ENCODE measurements around the gene BMPR1A. TPM values are rescaled to one million over a fixed set of nuclear protein-coding genes. Genes with fewer than 3 reads are reported as not detected.
A peak's percentile ranks its signal among the peaks of the same experiment; 100 is the strongest.

The BMPR1A gene
- total and polyA plus RNA-seq, 9 of the 15 experiments (the other 6 are each of a cell fraction or from before 2014, with no cell fraction given), result 1.6 to 17.5 (median 9.1) TPM

- TF ChIP-seq AFF4 (CRISPR knock-in tag; IDR thresholded peaks at IDR 0.05) (no peak), DDX20 (tag; IDR thresholded peaks at IDR 0.05; ENCODE audit: low read depth) (no peak), NONO (IDR thresholded peaks at IDR 0.05; ENCODE audit: low read depth in 2 of 2, low read length in 1 of 2) (no peak), TAF9B (IDR thresholded peaks at IDR 0.05; ENCODE audit: partially characterized antibody) (no peak), TBL1XR1 (IDR thresholded peaks at IDR 0.05; ENCODE audit: low read length in 2 of 2) (peak in 1 of 2 experiments; percentile 38; a peak in 1 of 4 replicates), ZNF655 (CRISPR knock-in tag; IDR thresholded peaks at IDR 0.05) (no peak), ZNF445 (CRISPR knock-in tag; IDR thresholded peaks at IDR 0.05; ENCODE audit: low read depth) (no peak), PURB (CRISPR knock-in tag; IDR thresholded peaks at IDR 0.05; ENCODE audit: low read depth) (no peak), CBFA2T3 (IDR thresholded peaks at IDR 0.05) (peak; percentile 73), TSC22D4 (tag; IDR thresholded peaks at IDR 0.05) (no peak), LEF1 (IDR thresholded peaks at IDR 0.05) (peak; percentile 58; the same call in 1 of the 2 replicates), NCOA4 (IDR thresholded peaks at IDR 0.05; ENCODE audit: partially characterized antibody) (no peak), RFX5 (IDR thresholded peaks at IDR 0.05; ENCODE audit: low read depth, low read length) (no peak), ZFP30 (CRISPR knock-in tag; IDR thresholded peaks at IDR 0.05; ENCODE audit: borderline replicate concordance) (no peak)
- TF ChIP-seq, protein P1, sequence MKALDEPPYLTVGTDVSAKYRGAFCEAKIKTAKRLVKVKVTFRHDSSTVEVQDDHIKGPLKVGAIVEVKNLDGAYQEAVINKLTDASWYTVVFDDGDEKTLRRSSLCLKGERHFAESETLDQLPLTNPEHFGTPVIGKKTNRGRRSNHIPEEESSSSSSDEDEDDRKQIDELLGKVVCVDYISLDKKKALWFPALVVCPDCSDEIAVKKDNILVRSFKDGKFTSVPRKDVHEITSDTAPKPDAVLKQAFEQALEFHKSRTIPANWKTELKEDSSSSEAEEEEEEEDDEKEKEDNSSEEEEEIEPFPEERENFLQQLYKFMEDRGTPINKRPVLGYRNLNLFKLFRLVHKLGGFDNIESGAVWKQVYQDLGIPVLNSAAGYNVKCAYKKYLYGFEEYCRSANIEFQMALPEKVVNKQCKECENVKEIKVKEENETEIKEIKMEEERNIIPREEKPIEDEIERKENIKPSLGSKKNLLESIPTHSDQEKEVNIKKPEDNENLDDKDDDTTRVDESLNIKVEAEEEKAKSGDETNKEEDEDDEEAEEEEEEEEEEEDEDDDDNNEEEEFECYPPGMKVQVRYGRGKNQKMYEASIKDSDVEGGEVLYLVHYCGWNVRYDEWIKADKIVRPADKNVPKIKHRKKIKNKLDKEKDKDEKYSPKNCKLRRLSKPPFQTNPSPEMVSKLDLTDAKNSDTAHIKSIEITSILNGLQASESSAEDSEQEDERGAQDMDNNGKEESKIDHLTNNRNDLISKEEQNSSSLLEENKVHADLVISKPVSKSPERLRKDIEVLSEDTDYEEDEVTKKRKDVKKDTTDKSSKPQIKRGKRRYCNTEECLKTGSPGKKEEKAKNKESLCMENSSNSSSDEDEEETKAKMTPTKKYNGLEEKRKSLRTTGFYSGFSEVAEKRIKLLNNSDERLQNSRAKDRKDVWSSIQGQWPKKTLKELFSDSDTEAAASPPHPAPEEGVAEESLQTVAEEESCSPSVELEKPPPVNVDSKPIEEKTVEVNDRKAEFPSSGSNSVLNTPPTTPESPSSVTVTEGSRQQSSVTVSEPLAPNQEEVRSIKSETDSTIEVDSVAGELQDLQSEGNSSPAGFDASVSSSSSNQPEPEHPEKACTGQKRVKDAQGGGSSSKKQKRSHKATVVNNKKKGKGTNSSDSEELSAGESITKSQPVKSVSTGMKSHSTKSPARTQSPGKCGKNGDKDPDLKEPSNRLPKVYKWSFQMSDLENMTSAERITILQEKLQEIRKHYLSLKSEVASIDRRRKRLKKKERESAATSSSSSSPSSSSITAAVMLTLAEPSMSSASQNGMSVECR (CRISPR knock-in tag; IDR thresholded peaks at IDR 0.05), result no peak
Observed at GRCh38 chr10:86752311-86752710, 4.1 kb upstream of the BMPR1A start (continued).

Data from K562 (cell line).